ENCODE measurements around the gene CEACAM7.
"Not testable (repeated sequence)": the region's sequence is repeated elsewhere in the genome, so short reads cannot be mapped to it uniquely, and the experiment has no call there.

The CEACAM7 gene

GRCh38 chr19:41688687-41689086, 617 bp upstream of the CEACAM7 start:
- Histone ChIP-seq H3K27me3 (replicated peaks; ENCODE audit: control insufficient read depth, insufficient read depth, low read length) (no peaks in the 10 kb centered on the region), H3K9me3 (ENCODE audit: control insufficient read depth, low read length) (peaks cover 13% of the 10 kb centered on the region), H3K4me3 (ENCODE audit: low read length) (no peak overlapping the region), H3K4me1 (ENCODE audit: control insufficient read depth, insufficient read depth, low read length) (no peaks in the 10 kb centered on the region), H3K9ac (ENCODE audit: low read length) (no peak overlapping the region), H3K36me3 (ENCODE audit: control insufficient read depth, insufficient read depth, low read length, severe bottlenecking) (no peaks in the 10 kb centered on the region)
- no peak for DNase-seq (ENCODE audit: low read depth)

DNA sequence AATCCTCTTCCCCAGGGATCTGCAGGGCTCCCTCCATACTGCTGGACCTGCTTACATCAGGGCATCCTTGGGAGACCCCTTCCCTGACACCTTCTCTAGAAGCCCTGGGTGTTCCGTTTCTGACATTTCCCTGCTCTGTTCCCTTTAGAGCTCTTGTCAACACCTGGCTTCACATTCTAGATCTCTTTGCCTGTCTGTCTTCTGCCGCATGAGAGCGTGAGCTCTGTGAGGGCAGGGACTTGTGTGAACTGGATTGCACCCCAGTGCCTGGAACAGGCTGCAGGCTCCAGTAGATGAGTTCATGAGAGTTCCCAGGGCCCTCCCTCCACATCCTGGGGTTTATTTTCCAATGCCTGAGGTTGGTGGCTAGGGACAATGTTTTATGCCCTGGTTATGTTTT, 651 bp downstream of the CEACAM7 start:
- Histone ChIP-seq H3K27me3 (replicated peaks; ENCODE audit: control insufficient read depth, insufficient read depth, low read length) (no peaks in the 10 kb centered on the region), H3K4me3 (ENCODE audit: low read length) (no peak overlapping the region), H3K9ac (ENCODE audit: low read length) (no peak overlapping the region), H3K4me1 (ENCODE audit: control insufficient read depth, insufficient read depth, low read length) (no peaks in the 10 kb centered on the region), H3K9me3 (ENCODE audit: control insufficient read depth, low read length) (peaks cover 4% of the 10 kb centered on the region), H3K36me3 (ENCODE audit: control insufficient read depth, insufficient read depth, low read length, severe bottlenecking) (no peaks in the 10 kb centered on the region)
- DNase-seq (ENCODE audit: low read depth): no peak

GRCh38 chr19:41682437-41682836, 5.6 kb downstream of the CEACAM7 start:
- Histone ChIP-seq H3K4me3 (ENCODE audit: low read length) (no peak overlapping the region), H3K9me3 (ENCODE audit: control insufficient read depth, low read length) (no peaks in the 10 kb centered on the region), H3K9ac (ENCODE audit: low read length) (no peak overlapping the region), H3K27me3 (replicated peaks; ENCODE audit: control insufficient read depth, insufficient read depth, low read length) (peaks cover 5% of the 10 kb centered on the region), H3K4me1 (ENCODE audit: control insufficient read depth, insufficient read depth, low read length) (no peaks in the 10 kb centered on the region), H3K36me3 (ENCODE audit: control insufficient read depth, insufficient read depth, low read length, severe bottlenecking) (no peaks in the 10 kb centered on the region)
- no peak for DNase-seq (ENCODE audit: low read depth)

- peaks cover 29% of the 10 kb centered on the region for H3K27me3 ChIP-seq (replicated peaks; ENCODE audit: control insufficient read depth, insufficient read depth, low read length)
- H3K9me3 ChIP-seq (ENCODE audit: control insufficient read depth, low read length): no peaks in the 10 kb centered on the region
- no peaks in the 10 kb centered on the region for H3K36me3 ChIP-seq (ENCODE audit: control insufficient read depth, insufficient read depth, low read length, severe bottlenecking)
- no peaks in the 10 kb centered on the region for H3K4me1 ChIP-seq (ENCODE audit: control insufficient read depth, insufficient read depth, low read length)
- no peak overlapping the region for H3K4me3 ChIP-seq (ENCODE audit: low read length)
- no peak for DNase-seq (ENCODE audit: low read depth)
- H3K9ac ChIP-seq (ENCODE audit: low read length): no peak overlapping the region
These were observed 16.6 kb downstream of the CEACAM7 start for GRCh38 chr19:41671486-41671885.

DNA sequence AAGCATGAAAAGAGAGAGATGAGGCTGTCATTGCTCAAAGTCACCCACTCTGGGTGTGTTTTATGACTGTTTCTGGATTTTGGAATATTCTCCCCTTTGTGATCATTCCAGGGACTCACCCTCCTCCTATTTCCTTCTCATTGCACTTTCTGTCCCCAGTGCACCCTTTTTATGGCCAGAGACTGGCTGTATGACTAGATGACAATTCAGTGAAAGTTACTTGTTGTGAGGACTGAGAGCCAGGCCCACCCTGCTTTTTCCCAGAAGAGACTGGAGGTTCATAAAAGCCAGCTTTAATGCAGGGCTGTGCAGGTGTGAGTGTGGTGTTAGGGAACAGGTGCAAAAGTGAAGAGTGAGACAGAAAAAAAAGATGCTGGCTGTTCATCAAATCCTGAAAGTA, 17.3 kb downstream of the CEACAM7 start:
- H3K4me1 ChIP-seq (ENCODE audit: control insufficient read depth, insufficient read depth, low read length): no peaks in the 10 kb centered on the region
- no peak overlapping the region for H3K4me3 ChIP-seq (ENCODE audit: low read length)

DNA sequence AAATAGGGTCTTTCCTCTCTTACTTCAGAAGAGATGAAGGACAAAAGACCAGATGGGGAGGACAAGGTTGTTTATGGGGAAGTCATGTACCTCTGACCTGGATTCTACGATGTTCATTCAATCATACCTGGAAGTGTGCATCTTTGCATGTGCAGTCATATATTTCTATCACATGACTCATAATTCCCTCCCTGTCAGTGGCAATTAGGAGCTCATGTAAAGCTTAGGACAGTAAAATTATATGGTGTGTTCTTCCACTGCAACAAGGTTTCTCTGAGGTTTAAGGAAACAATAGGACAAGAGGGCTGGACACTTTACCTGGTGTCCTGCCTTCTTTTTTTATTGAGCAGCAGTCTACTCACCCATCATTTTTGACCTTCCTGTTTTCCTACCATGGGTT, 19.8 kb downstream of the CEACAM7 start:
- peaks cover 21% of the 10 kb centered on the region for H3K27me3 ChIP-seq (replicated peaks; ENCODE audit: control insufficient read depth, insufficient read depth, low read length)
- no peaks in the 10 kb centered on the region for H3K36me3 ChIP-seq (ENCODE audit: control insufficient read depth, insufficient read depth, low read length, severe bottlenecking)
- H3K4me1 ChIP-seq (ENCODE audit: control insufficient read depth, insufficient read depth, low read length): no peaks in the 10 kb centered on the region
- DNase-seq (ENCODE audit: low read depth): no peak
- H3K9me3 ChIP-seq (ENCODE audit: control insufficient read depth, low read length): peaks cover 16% of the 10 kb centered on the region
- no peak overlapping the region for H3K4me3 ChIP-seq (ENCODE audit: low read length)
- H3K9ac ChIP-seq (ENCODE audit: low read length): no peak overlapping the region

More for the DNA sequence above, 17.3 kb downstream of the CEACAM7 start:
- no peak for DNase-seq (ENCODE audit: low read depth)
- H3K9me3 ChIP-seq (ENCODE audit: control insufficient read depth, low read length): peaks cover 7% of the 10 kb centered on the region
- no peaks in the 10 kb centered on the region for H3K36me3 ChIP-seq (ENCODE audit: control insufficient read depth, insufficient read depth, low read length, severe bottlenecking)
- no peak overlapping the region for H3K9ac ChIP-seq (ENCODE audit: low read length)
- peaks cover 29% of the 10 kb centered on the region for H3K27me3 ChIP-seq (replicated peaks; ENCODE audit: control insufficient read depth, insufficient read depth, low read length)

GRCh38 chr19:41666075-41666474, 22.0 kb downstream of the CEACAM7 start:
- Histone ChIP-seq H3K27me3 (replicated peaks; ENCODE audit: control insufficient read depth, insufficient read depth, low read length) (peaks cover 8% of the 10 kb centered on the region), H3K4me1 (ENCODE audit: control insufficient read depth, insufficient read depth, low read length) (no peaks in the 10 kb centered on the region), H3K36me3 (ENCODE audit: control insufficient read depth, insufficient read depth, low read length, severe bottlenecking) (no peaks in the 10 kb centered on the region), H3K9ac (ENCODE audit: low read length) (no peak overlapping the region), H3K4me3 (ENCODE audit: low read length) (no peak overlapping the region), H3K9me3 (ENCODE audit: control insufficient read depth, low read length) (peaks cover 16% of the 10 kb centered on the region)
- DNase-seq (ENCODE audit: low read depth): no peak

- Histone ChIP-seq H3K27me3 (replicated peaks; ENCODE audit: control insufficient read depth, insufficient read depth, low read length) (peaks cover 3% of the 10 kb centered on the region), H3K4me3 (ENCODE audit: low read length) (no peak overlapping the region), H3K4me1 (ENCODE audit: control insufficient read depth, insufficient read depth, low read length) (no peaks in the 10 kb centered on the region), H3K9ac (ENCODE audit: low read length) (no peak overlapping the region), H3K9me3 (ENCODE audit: control insufficient read depth, low read length) (peaks cover 5% of the 10 kb centered on the region), H3K36me3 (ENCODE audit: control insufficient read depth, insufficient read depth, low read length, severe bottlenecking) (no peaks in the 10 kb centered on the region)
- DNase-seq (ENCODE audit: low read depth): no peak
These were observed 30.9 kb downstream of the CEACAM7 start for GRCh38 chr19:41657157-41657556.

DNA sequence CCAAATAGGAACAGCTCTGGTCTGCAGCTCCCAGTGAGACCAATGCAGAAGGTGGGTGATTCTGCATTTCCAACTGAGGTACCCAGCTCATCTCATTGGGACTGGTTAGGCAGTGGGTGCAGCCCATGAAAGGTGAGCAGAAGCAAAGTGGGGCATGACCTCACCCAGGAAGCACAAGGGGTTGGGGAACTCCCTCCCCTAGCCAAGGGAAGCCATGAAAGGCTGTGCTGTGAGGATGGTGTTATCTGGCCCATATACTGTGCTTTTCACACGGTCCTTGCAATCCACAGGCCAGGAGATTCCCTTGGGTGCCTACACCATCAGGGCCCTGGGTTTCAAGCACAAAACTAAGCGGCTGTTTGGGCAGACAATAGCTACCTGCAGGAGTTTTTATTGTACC, 31.3 kb downstream of the CEACAM7 start:
- not testable (repeated sequence) for H3K27me3 ChIP-seq (replicated peaks; ENCODE audit: control insufficient read depth, insufficient read depth, low read length); H3K4me3 ChIP-seq (ENCODE audit: low read length); H3K4me1 ChIP-seq (ENCODE audit: control insufficient read depth, insufficient read depth, low read length); H3K36me3 ChIP-seq (ENCODE audit: control insufficient read depth, insufficient read depth, low read length, severe bottlenecking); H3K9me3 ChIP-seq (ENCODE audit: control insufficient read depth, low read length); DNase-seq (ENCODE audit: low read depth); H3K9ac ChIP-seq (ENCODE audit: low read length)

DNA sequence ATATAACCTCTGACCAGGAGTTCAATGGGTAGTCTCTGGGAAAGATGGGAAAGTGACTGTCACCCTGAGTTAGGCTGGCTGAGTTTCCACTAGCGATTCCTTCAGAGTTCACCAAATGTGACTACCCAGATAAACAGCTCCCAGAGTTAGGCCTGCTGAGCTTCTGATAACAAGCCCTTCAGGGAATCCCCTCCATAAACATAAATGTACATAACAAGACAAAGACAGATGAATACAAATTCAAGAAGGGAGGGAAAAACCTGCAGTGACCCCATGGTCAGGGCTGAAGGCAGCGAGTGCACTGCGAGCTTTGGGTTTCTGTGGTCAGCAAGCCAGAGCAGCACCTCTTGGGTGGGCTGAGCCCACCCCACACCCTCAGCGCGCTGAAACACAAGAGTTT, 35.8 kb downstream of the CEACAM7 start:
- no peak overlapping the region for H3K4me3 ChIP-seq (ENCODE audit: low read length)
- H3K36me3 ChIP-seq (ENCODE audit: control insufficient read depth, insufficient read depth, low read length, severe bottlenecking): no peaks in the 10 kb centered on the region
- H3K9me3 ChIP-seq (ENCODE audit: control insufficient read depth, low read length): peaks cover 5% of the 10 kb centered on the region
- DNase-seq (ENCODE audit: low read depth): no peak
- no peak overlapping the region for H3K9ac ChIP-seq (ENCODE audit: low read length)
- no peaks in the 10 kb centered on the region for H3K4me1 ChIP-seq (ENCODE audit: control insufficient read depth, insufficient read depth, low read length)
- H3K27me3 ChIP-seq (replicated peaks; ENCODE audit: control insufficient read depth, insufficient read depth, low read length): peaks cover 25% of the 10 kb centered on the region

GRCh38 chr19:41649827-41650226, 38.2 kb downstream of the CEACAM7 start:
- Histone ChIP-seq H3K36me3 (ENCODE audit: control insufficient read depth, insufficient read depth, low read length, severe bottlenecking) (no peaks in the 10 kb centered on the region), H3K4me1 (ENCODE audit: control insufficient read depth, insufficient read depth, low read length) (no peaks in the 10 kb centered on the region), H3K27me3 (replicated peaks; ENCODE audit: control insufficient read depth, insufficient read depth, low read length) (peaks cover 25% of the 10 kb centered on the region), H3K4me3 (ENCODE audit: low read length) (no peak overlapping the region), H3K9ac (ENCODE audit: low read length) (no peak overlapping the region), H3K9me3 (ENCODE audit: control insufficient read depth, low read length) (peaks cover 5% of the 10 kb centered on the region)
- no peak for DNase-seq (ENCODE audit: low read depth)

- no peak overlapping the region for H3K4me3 ChIP-seq (ENCODE audit: low read length)
- H3K4me1 ChIP-seq (ENCODE audit: control insufficient read depth, insufficient read depth, low read length): no peaks in the 10 kb centered on the region
- H3K36me3 ChIP-seq (ENCODE audit: control insufficient read depth, insufficient read depth, low read length, severe bottlenecking): no peaks in the 10 kb centered on the region
- no peak overlapping the region for H3K9ac ChIP-seq (ENCODE audit: low read length)
- no peaks in the 10 kb centered on the region for H3K9me3 ChIP-seq (ENCODE audit: control insufficient read depth, low read length)
- H3K27me3 ChIP-seq (replicated peaks; ENCODE audit: control insufficient read depth, insufficient read depth, low read length): peaks cover 30% of the 10 kb centered on the region
- peak; percentile 18 for DNase-seq (ENCODE audit: low read depth)
These were observed 41.4 kb downstream of the CEACAM7 start for GRCh38 chr19:41646589-41647204.
